Breast epithelium (tissue), 4 donors: ENCODE results near the gene BCAS3. TPM values are rescaled to one million over a fixed set of nuclear protein-coding genes. Genes with fewer than 3 reads are reported as not detected.

Experiments
- DNase-seq, 2 donors: peaks; one replicate each; pipeline ENCODE4 v3.0.0-alpha.2; 2019; ENCODE audit warnings: low spot score in 2 of 2
- H3K27ac ChIP-seq, 2 donors: fragments of 200-600 bp; sonication (generic) in 1 of 2; one replicate each; pipeline ENCODE4 v1.5.1; 2016 to 2019; ENCODE audit warnings: mild to moderate bottlenecking in 1 of 2
- H3K27me3 ChIP-seq, 2 donors: fragments of 200-600 bp; sonication (generic) in 1 of 2; one replicate each; pipeline versions ENCODE4 v1.5.1 to v1.6.0; 2017 to 2019; ENCODE audit warnings: control low read depth in 1 of 2, mild to moderate bottlenecking in 1 of 2
- H3K36me3 ChIP-seq: fragments of 200-600 bp; one replicate; pipeline ENCODE4 v1.5.1; 2019
- H3K4me1 ChIP-seq, 2 donors: fragments of 200-600 bp; sonication (generic); one replicate each; pipeline ENCODE4 v1.5.1; 2016 to 2019; ENCODE audit warnings: control low read depth in 1 of 2
- H3K4me3 ChIP-seq, 3 donors: fragments of 200-600 bp; sonication (generic); 1 replicate in 2 of 3; 2 replicates in 1 of 3; pipeline ENCODE4 v1.5.1; 2016 to 2019; ENCODE audit warnings: mild to moderate bottlenecking in 3 of 3, moderate library complexity in 2 of 3
- H3K9me3 ChIP-seq, 2 donors: fragments of 200-600 bp; sonication (generic) in 1 of 2; one replicate each; pipeline ENCODE4 v1.5.1; 2016 to 2019; ENCODE audit warnings: control low read depth in 1 of 2
- POLR2A ChIP-seq: fragments of 450-650 bp; IDR thresholded peaks from one replicate; pipeline ENCODE4 v1.6.1; 2016; ENCODE audit warnings: antibody characterized with exemption, mild to moderate bottlenecking, moderate library complexity
- POLR2AphosphoS5 ChIP-seq, 3 donors: sonication (generic); formaldehyde crosslinking; IDR thresholded peaks; one replicate each; pipeline ENCODE4 v1.6.1; 2017; ENCODE audit warnings: antibody characterized with exemption in 3 of 3
- intact Hi-C: fragments of 100-400 bp; cut with DNase I; formaldehyde crosslinking; loops from one replicate; pipeline ENCODE4 v1.15.1; 2023; ENCODE audit warnings: low total_unique reads
- total RNA-seq, 3 donors: library from RNA; depleted of rRNA; stranded (reverse); fragments of >200 nt; gene quantifications; one replicate each; pipeline ENCODE4 v1.1.0, GENCODE V29; 2016
- TF ChIP-seq, protein P1 (sequence below), 3 donors: fragments of 450-650 bp; IDR thresholded peaks; one replicate each; pipeline ENCODE4 v1.5.1; 2016 to 2017; ENCODE audit warnings: antibody characterized with exemption in 3 of 3, mild to moderate bottlenecking in 3 of 3, moderate library complexity in 3 of 3

Gene BCAS3
- total RNA-seq, 3 donors from 2014 or later, result 30.8 to 47.9 (median 31.2) TPM

DNA sequence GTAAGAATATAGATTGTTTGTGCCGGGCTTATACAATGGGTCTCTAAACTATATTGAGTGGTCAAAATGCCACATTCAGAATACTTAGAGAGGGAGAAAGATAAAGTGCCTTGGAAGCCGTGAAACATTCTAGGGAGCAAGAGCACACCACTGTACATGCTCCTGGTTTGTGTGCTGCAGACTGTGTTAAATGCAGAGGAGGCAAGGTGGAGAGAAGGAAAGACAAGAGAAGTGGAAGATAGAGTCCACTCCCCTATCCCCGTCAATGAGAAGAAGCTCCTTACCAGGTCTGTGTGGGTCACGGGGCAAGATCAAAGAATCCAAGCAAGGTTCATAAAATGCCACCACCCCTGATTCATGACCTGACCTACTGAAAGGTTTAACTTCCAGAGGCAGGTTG lies 454.9 kb downstream of the BCAS3 start:
- H3K36me3 ChIP-seq, result no peaks in the 10 kb centered on the region
- no peak overlapping the region for H3K4me3 ChIP-seq
- no peak for DNase-seq
- no peaks in the 10 kb centered on the region for H3K4me1 ChIP-seq
- intact Hi-C loops, result no loop called here
- no peaks in the 10 kb centered on the region for H3K27me3 ChIP-seq
- no peak overlapping the region for H3K27ac ChIP-seq
- TF ChIP-seq, protein P1, sequence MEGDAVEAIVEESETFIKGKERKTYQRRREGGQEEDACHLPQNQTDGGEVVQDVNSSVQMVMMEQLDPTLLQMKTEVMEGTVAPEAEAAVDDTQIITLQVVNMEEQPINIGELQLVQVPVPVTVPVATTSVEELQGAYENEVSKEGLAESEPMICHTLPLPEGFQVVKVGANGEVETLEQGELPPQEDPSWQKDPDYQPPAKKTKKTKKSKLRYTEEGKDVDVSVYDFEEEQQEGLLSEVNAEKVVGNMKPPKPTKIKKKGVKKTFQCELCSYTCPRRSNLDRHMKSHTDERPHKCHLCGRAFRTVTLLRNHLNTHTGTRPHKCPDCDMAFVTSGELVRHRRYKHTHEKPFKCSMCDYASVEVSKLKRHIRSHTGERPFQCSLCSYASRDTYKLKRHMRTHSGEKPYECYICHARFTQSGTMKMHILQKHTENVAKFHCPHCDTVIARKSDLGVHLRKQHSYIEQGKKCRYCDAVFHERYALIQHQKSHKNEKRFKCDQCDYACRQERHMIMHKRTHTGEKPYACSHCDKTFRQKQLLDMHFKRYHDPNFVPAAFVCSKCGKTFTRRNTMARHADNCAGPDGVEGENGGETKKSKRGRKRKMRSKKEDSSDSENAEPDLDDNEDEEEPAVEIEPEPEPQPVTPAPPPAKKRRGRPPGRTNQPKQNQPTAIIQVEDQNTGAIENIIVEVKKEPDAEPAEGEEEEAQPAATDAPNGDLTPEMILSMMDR (IDR thresholded peaks at IDR 0.05), result no peak
- TF ChIP-seq POLR2A (no peak), POLR2AphosphoS5 (IDR thresholded peaks at IDR 0.05) (no peak)
- H3K9me3 ChIP-seq, result no peaks in the 10 kb centered on the region

DNA sequence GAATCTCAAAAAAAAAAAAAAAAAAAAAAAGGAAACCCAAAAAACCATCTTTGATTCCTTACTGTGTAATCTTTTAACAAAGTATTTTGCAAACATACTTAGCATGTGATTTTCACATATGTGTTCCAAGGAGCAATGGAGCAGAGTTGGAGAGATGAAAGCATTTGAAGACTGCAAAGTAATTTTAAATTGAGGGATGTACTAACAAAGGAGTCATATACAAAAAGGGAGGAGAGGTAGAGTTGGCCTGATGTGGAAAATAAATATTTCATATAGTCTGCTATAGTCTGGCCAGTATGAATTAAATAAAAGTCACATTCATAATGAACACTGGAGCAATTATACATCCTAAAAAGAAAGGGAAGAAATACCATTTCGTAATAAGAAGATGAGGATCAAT lies 456.2 kb downstream of the BCAS3 start:
- no peaks in the 10 kb centered on the region for H3K27me3 ChIP-seq
- H3K9me3 ChIP-seq, result no peaks in the 10 kb centered on the region
- intact Hi-C loops, result no loop called here
- no peak overlapping the region for H3K27ac ChIP-seq
- no peak for DNase-seq
- no peaks in the 10 kb centered on the region for H3K4me1 ChIP-seq
- H3K4me3 ChIP-seq, result no peak overlapping the region
- no peaks in the 10 kb centered on the region for H3K36me3 ChIP-seq
- TF ChIP-seq, protein P1 (IDR thresholded peaks at IDR 0.05), result no peak
- TF ChIP-seq POLR2AphosphoS5 (IDR thresholded peaks at IDR 0.05), result no peak
- no peak for TF ChIP-seq POLR2A

DNA sequence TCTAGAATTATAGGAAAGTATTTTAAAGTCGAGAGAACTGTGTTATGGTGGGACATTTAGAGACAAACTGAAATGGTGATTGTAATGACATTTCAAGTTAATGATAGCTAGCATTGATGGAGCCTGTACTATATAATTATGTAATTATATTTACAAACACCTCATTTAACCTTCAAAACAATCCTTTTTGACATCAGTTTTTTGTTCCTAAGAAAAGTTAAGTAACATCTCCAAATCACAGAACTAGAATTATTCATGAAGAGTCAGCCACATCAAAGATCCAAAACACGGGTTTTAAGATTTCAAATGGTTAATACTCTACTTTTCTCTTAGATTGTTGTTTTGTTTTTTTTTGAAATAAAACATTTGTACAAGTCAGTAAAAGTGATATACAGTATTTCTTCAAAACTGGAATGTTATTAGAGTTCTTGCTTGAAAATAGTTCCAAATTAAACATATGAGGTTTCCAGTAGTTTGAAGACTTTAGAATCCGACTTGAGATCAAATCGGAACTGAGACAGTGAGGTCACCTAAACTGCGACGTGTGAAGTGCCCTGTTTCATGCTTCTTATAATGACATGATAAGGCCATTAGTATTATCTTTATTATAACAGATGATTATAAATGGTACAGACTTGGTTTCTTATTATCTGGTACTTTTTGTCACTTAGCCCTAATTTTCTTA lies 457.0 kb downstream of the BCAS3 start:
- intact Hi-C loops, result no loop called here
- Histone ChIP-seq H3K4me1 (no peaks in the 10 kb centered on the region), H3K27me3 (no peaks in the 10 kb centered on the region), H3K4me3 (no peak overlapping the region), H3K27ac (no peak overlapping the region), H3K9me3 (no peaks in the 10 kb centered on the region), H3K36me3 (no peaks in the 10 kb centered on the region)
- DNase-seq, result no peak
- TF ChIP-seq POLR2AphosphoS5 (IDR thresholded peaks at IDR 0.05) (no peak), POLR2A (no peak)
- TF ChIP-seq, protein P1 (IDR thresholded peaks at IDR 0.05), result no peak

DNA sequence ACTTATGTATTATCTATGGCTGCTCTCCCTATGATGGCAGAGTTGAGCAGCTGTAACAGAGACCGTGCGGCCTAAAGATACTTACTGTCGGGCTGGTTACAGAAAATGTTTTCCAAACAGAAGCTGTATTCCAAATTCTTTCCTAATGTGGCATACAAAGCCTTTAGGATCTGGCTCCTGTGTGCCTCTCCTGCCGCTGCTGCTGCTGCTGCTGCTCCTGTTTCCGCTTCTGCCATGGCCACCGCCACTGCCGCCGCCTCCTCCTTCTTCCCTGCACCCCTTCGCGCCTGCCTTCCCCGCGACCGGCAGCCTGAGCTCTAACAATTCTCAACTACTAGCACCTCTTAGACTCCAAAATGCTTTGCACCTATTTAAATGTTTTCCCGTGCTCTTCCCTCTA lies 458.1 kb downstream of the BCAS3 start:
- Histone ChIP-seq H3K27ac (no peak overlapping the region), H3K4me3 (no peak overlapping the region), H3K9me3 (no peaks in the 10 kb centered on the region), H3K4me1 (no peaks in the 10 kb centered on the region), H3K36me3 (no peaks in the 10 kb centered on the region), H3K27me3 (no peaks in the 10 kb centered on the region)
- TF ChIP-seq POLR2AphosphoS5 (IDR thresholded peaks at IDR 0.05) (no peak), POLR2A (no peak)
- TF ChIP-seq, protein P1 (IDR thresholded peaks at IDR 0.05), result no peak
- DNase-seq, result no peak
- intact Hi-C loops, result no loop called here

DNA sequence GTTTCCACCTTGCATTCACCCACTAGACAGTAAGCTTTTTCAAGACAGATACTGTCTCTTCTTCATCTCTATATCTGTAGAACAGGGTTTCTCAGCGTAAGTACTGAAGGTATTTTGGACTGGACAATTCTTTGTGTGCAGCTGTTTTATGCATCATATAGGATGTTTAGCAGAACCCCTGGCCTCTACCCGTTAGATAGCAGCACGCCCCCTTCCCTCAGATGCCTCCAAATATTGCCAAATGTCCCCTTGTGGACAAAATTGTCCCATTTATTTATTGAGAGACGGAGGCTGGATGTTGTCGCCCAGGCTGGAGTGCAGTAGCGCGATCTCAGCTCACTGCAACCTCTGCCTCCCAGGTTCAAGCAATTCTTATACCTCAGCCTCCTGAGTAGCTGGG lies 458.6 kb downstream of the BCAS3 start:
- Histone ChIP-seq H3K4me1 (no peaks in the 10 kb centered on the region), H3K4me3 (no peak overlapping the region), H3K9me3 (no peaks in the 10 kb centered on the region), H3K27me3 (no peaks in the 10 kb centered on the region), H3K27ac (no peak overlapping the region), H3K36me3 (no peaks in the 10 kb centered on the region)
- TF ChIP-seq POLR2AphosphoS5 (IDR thresholded peaks at IDR 0.05), result no peak
- TF ChIP-seq, protein P1 (IDR thresholded peaks at IDR 0.05), result no peak
- no peak for TF ChIP-seq POLR2A
- intact Hi-C loops, result no loop called here
- DNase-seq, result no peak
